GM13976 (cell line): ENCODE measurements around the gene SALL3.

ENCODE experiments used
- DNase-seq: peaks from one replicate; pipeline ENCODE4 v3.0.0; 2012; ENCODE audit warnings: low spot score
- CTCF ChIP-seq: IDR thresholded peaks from 2 replicates; pipeline ENCODE4 v1.5.1; 2012; ENCODE audit warnings: borderline replicate concordance, mild to moderate bottlenecking; ENCODE audit not compliant: insufficient read depth; ENCODE audit errors: extremely low read depth, missing control alignments, control extremely low read depth
- in situ Hi-C: fragments of 300-500 bp; cut with MboI; formaldehyde crosslinking; loops from one replicate; pipeline ENCODE4 v1.12.0; 2022; ENCODE audit warnings: low sequenced_read_pairs, mixed read lengths, inconsistent platforms; ENCODE audit not compliant: unreplicated experiment

Gene SALL3

DNA sequence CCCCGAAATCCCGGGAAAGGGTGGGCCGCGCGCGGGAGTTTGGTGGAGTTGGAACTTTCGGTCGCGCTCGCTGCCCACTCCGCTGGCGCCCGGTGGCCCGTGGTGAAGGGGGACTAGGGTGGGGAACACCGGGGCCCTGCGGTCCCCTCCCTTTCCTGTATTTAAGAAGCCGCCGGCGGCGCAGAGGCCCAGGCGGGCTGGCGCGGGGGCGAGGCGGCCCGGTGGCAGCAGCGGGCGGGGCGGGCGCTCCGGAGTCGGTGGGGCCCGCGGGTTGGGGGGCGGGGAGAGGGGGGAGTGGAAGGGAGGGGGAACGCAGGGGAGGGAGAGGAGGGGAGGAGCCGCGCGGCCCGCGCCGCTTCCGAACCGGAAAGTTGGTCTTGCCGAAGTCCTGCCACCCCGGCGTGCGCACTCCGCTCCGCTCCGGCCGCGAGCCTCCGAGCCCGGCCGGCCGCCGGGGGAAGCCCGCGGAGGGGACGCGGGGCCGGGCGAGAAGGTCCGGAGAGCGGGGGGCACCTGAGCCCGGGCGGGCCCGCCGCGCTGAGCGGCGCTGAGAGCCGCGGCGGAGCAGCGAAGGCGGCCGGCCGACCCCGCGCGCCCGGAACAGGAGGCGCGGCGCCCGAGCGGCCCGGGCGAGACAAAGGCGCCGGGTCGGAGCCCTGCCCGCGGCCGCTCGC lies 425 bp upstream of the SALL3 start:
- DNase-seq, result no peak
- no peak for TF ChIP-seq CTCF
- in situ Hi-C loops, result no loop called here

DNA sequence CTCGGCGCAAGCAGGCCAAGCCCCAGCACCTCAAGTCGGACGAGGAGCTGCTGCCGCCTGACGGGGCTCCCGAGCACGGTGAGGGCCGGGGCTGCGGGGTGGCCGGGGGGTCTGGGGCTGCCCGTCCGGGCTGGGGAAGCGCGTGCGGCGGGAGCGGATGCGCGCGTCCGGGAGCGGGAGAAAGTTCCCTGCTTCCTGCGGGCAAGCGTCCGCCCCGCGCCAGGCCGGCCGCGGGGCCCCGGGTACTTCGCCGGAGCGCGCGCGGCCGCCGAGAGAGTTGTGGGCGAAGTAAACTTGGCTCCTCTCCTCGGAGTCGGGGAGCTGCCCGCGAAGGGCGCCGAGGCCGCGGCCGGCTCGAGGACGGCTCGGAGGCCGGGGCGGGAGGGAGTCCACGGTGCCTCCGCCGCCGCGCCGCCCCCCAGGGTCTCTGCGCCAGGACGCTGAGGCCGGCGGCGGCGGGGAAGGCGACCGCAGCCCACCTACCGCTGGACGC lies 707 bp downstream of the SALL3 start:
- in situ Hi-C loops, result no loop called here
- no peak for TF ChIP-seq CTCF
- no peak for DNase-seq

GRCh38 chr18:78980777-78981380 lies 1.3 kb downstream of the SALL3 start:
- in situ Hi-C loops, result no loop called here
- no peak for DNase-seq
- TF ChIP-seq CTCF, result no peak

GRCh38 chr18:78981394-78981831 lies 1.8 kb downstream of the SALL3 start:
- in situ Hi-C loops, result no loop called here
- TF ChIP-seq CTCF, result no peak
- DNase-seq, result no peak

DNA sequence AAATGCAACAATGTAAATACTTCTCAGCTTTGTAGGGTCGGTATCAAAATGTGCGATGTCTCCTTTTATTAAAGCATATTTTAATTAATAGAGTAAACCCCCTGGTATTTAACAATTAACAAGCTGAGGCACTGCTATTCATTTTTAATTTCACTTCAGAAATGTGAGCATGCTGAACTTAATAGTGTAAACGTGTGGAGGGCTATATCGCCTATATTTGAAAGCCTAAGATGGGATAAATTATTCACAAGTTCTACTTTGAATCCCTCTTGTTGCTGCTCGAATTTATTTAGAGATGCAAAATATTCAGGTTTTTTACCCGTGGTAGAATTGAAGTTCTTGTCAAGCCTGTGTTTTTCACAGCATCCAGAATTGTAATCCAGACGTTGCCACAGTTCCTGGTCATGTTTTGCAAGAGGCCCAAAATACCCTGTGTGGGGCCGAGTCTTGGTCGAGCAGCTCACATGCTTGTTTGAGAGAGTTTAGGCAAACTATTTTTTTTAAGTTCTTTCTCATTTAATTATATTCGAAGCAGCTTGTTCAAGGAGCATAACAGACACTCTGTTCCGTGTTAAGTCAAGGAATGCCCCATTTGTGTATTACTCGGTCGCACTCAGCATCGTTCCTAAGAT lies 2.5 kb downstream of the SALL3 start:
- in situ Hi-C loops, result no loop called here
- TF ChIP-seq CTCF, result no peak
- no peak for DNase-seq

DNA sequence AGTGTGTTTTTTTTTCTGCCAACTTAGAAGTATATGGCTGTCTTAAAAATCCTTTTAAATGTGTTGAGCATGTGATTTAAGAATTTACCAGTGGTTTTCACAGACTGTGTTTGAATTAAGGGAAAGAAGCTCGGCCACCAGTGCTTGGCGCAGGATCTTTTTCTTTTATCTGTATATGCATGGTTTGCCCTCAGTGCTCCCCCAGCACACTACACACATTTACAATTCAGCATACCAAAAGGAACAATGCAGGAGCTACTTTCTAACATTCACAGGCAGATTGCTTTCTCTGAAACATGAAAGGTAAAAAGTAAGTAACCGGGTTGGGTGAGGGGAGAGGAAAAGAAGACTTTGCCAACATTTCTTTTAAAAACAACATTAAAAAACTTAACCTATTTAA lies 3.9 kb downstream of the SALL3 start:
- DNase-seq, result no peak
- no peak for TF ChIP-seq CTCF
- in situ Hi-C loops, result no loop called here
